ENCODE results near the gene B3GALT5. TPM values are rescaled to one million over a fixed set of nuclear protein-coding genes. Genes with fewer than 3 reads are reported as not detected.

B3GALT5 gene
- total RNA-seq, 1 donor from 2014 or later: 2.5 TPM

- Histone ChIP-seq H3K9ac (ENCODE audit: low read length) (no peak overlapping the region), H3K79me2 (ENCODE audit: insufficient read depth, low read length) (no peaks in the 10 kb centered on the region), H3K4me3 (ENCODE audit: insufficient read depth, low read depth, low read length) (no peak overlapping the region), H3K36me3 (ENCODE audit: insufficient read depth, low read length) (no peaks in the 10 kb centered on the region), H4K20me1 (ENCODE audit: insufficient read depth, low read length) (no peaks in the 10 kb centered on the region), H2AFZ (ENCODE audit: low read depth, low read length) (no peak overlapping the region), H3K4me2 (ENCODE audit: low read length) (no peak overlapping the region), H3K27me3 (ENCODE audit: insufficient read depth, low read length) (no peaks in the 10 kb centered on the region), H3K9me3 (ENCODE audit: insufficient read depth, low read depth, low read length) (no peaks in the 10 kb centered on the region), H3K4me1 (ENCODE audit: insufficient read depth, low read length) (no peaks in the 10 kb centered on the region), H3K27ac (ENCODE audit: low read depth, low read length) (no peak overlapping the region)
- no peaks in the 10 kb centered on the region for H3K4me1 Mint-ChIP-seq (ENCODE audit: low read depth, unreplicated experiment)
- DNase-seq (ENCODE audit: low read depth) (no peak), FAIRE-seq (no peak)
- TF ChIP-seq EZH2 (IDR thresholded peaks at IDR 0.05; ENCODE audit: insufficient read depth, low read length): no peak
- TF ChIP-seq, protein P1, sequence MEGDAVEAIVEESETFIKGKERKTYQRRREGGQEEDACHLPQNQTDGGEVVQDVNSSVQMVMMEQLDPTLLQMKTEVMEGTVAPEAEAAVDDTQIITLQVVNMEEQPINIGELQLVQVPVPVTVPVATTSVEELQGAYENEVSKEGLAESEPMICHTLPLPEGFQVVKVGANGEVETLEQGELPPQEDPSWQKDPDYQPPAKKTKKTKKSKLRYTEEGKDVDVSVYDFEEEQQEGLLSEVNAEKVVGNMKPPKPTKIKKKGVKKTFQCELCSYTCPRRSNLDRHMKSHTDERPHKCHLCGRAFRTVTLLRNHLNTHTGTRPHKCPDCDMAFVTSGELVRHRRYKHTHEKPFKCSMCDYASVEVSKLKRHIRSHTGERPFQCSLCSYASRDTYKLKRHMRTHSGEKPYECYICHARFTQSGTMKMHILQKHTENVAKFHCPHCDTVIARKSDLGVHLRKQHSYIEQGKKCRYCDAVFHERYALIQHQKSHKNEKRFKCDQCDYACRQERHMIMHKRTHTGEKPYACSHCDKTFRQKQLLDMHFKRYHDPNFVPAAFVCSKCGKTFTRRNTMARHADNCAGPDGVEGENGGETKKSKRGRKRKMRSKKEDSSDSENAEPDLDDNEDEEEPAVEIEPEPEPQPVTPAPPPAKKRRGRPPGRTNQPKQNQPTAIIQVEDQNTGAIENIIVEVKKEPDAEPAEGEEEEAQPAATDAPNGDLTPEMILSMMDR (IDR thresholded peaks at IDR 0.05; ENCODE audit: insufficient read depth, low read depth, low read length): no peak
- H3K36me3 Mint-ChIP-seq (ENCODE audit: low read depth, unreplicated experiment): no peaks in the 10 kb centered on the region
- no peak overlapping the region for H3K27ac Mint-ChIP-seq (ENCODE audit: unreplicated experiment)
- peaks cover 4% of the 10 kb centered on the region for H3K9me3 Mint-ChIP-seq (ENCODE audit: unreplicated experiment)
- H3K4me3 Mint-ChIP-seq (ENCODE audit: unreplicated experiment): no peak overlapping the region
- H3K27me3 Mint-ChIP-seq (ENCODE audit: low read depth, unreplicated experiment): peaks cover 2% of the 10 kb centered on the region
Observed at GRCh38 chr21:39721885-39722284, 109.1 kb downstream of the B3GALT5 start.

Other genes starting within 250 kb of the B3GALT5 start
- 2.0 and 2.8 TPM in 2 replicates for gene LCA5L, start 167.2 kb upstream of the B3GALT5 start, total RNA-seq
- 8.1 and 9.9 TPM in 2 replicates for gene SH3BGR, start 161.0 kb upstream of the B3GALT5 start, total RNA-seq
- 0.26 and 0.64 TPM in 2 replicates for gene IGSF5, start 132.2 kb downstream of the B3GALT5 start, total RNA-seq